H1 (cell line): ENCODE measurements around the gene POLR3G. TPM values are rescaled to one million over a fixed set of nuclear protein-coding genes. Genes with fewer than 3 reads are reported as not detected.

Experiments
- CTCF ChIA-PET: fragments of 300-600 bp; sonication (Branson Sonifier 250); formaldehyde crosslinking; loops from one replicate; lab custom pipeline; 2021; ENCODE audit not compliant: partially characterized antibody; lab: Charles Lee
- POLR2A ChIA-PET: fragments of 300-600 bp; sonication (Branson Sonifier 250); formaldehyde crosslinking; loops from one replicate; lab custom pipeline; 2021; ENCODE audit warnings: inconsistent platforms; ENCODE audit not compliant: partially characterized antibody; lab: Charles Lee
- DNase-seq, 2 experiments: peaks; one replicate each; pipeline versions ENCODE4 v3.0.0 to v3.0.0-alpha.2; 2010 to 2022; ENCODE audit warnings: low spot score in 2 of 2, low read depth in 1 of 2, mixed read lengths in 1 of 2
- FAIRE-seq: peaks from 2 replicates; lab custom pipeline; 2011; peaks lifted over from hg19 to GRCh38; lab: Jason Lieb, UNC
- H2AFZ ChIP-seq: 2 replicates; pipeline ENCODE4 v1.8.1; 2012; ENCODE audit warnings: low read length, inconsistent platforms
- H2AK5ac ChIP-seq: 2 replicates; pipeline ENCODE4 v1.6.1; 2013; ENCODE audit warnings: low read depth, low read length
- H2BK120ac ChIP-seq: replicated peaks from 2 replicates; pipeline ENCODE3; 2013; ENCODE audit warnings: low read depth, low read length, inconsistent platforms
- H2BK12ac ChIP-seq: 2 replicates; pipeline ENCODE4 v1.6.1; 2013; ENCODE audit warnings: low read depth, low read length
- H2BK15ac ChIP-seq: 2 replicates; pipeline ENCODE4 v1.6.1; 2013; ENCODE audit warnings: low read length
- H2BK20ac ChIP-seq: 2 replicates; pipeline ENCODE4 v1.6.1; 2013; ENCODE audit warnings: low read length
- H2BK5ac ChIP-seq: 2 replicates; pipeline ENCODE4 v1.6.1; 2013; ENCODE audit warnings: low read depth, low read length
- H3K14ac ChIP-seq: 2 replicates; pipeline ENCODE4 v1.6.1; 2013; ENCODE audit warnings: inconsistent platforms; ENCODE audit not compliant: insufficient read length
- H3K18ac ChIP-seq: 2 replicates; pipeline ENCODE4 v1.6.1; 2013; ENCODE audit warnings: low read length; ENCODE audit errors: extremely low read depth
- H3K23ac ChIP-seq: 2 replicates; pipeline ENCODE4 v1.6.1; 2013; ENCODE audit warnings: inconsistent platforms; ENCODE audit not compliant: insufficient read length
- H3K23me2 ChIP-seq: 2 replicates; pipeline ENCODE4 v1.6.1; 2013; ENCODE audit warnings: low read depth, low read length
- H3K27ac ChIP-seq: 2 replicates; pipeline ENCODE4 v1.6.1; 2011; ENCODE audit warnings: low read depth, low read length, inconsistent platforms
- H3K27me3 ChIP-seq, 4 experiments: replicated peaks in 1 of 4; 1 replicate in 1 of 4; 2 replicates in 3 of 4; pipeline versions ENCODE4 v1.6.1 to v1.8.1; 2011 to 2013; ENCODE audit warnings: low read length in 3 of 4, mild to moderate bottlenecking in 3 of 4, inconsistent platforms in 2 of 4, mixed read lengths in 2 of 4, moderate library complexity in 1 of 4; ENCODE audit not compliant: control insufficient read depth in 3 of 4, insufficient read depth in 3 of 4; ENCODE audit errors: extremely low read depth in 1 of 4
- H3K36me3 ChIP-seq, 4 experiments: 2 replicates each; pipeline versions ENCODE4 v1.6.1 to v1.8.1; 2011 to 2013; ENCODE audit warnings: mild to moderate bottlenecking in 4 of 4, low read length in 3 of 4, moderate library complexity in 2 of 4, control low read depth in 1 of 4, inconsistent platforms in 1 of 4; ENCODE audit not compliant: insufficient read depth in 4 of 4, control insufficient read depth in 2 of 4
- H3K4ac ChIP-seq: replicated peaks from 2 replicates; pipeline ENCODE3; 2013; ENCODE audit warnings: low read length, low read depth, mixed read lengths, inconsistent platforms; ENCODE audit not compliant: insufficient read length
- H3K4me1 ChIP-seq, 4 experiments: replicated peaks in 1 of 4; 1 replicate in 1 of 4; 2 replicates in 3 of 4; pipeline versions ENCODE4 v1.6.1 to v1.8.1; 2011 to 2013; ENCODE audit warnings: low read length in 3 of 4, inconsistent platforms in 2 of 4, mixed read lengths in 1 of 4; ENCODE audit not compliant: insufficient read depth in 4 of 4, control insufficient read depth in 3 of 4
- H3K4me2 ChIP-seq, 2 experiments: 2 replicates each; pipeline versions ENCODE4 v1.6.1 to v1.8.1; 2011 to 2013; ENCODE audit warnings: low read depth in 2 of 2, low read length in 2 of 2, control low read depth in 1 of 2, inconsistent platforms in 1 of 2, mild to moderate bottlenecking in 1 of 2; ENCODE audit not compliant: insufficient read depth in 1 of 2
- H3K4me3 ChIP-seq, 4 experiments: fragments of 200-600, 300-600 bp in 1 of 4; sonication (generic), shearing (Covaris generic), sonication (Bioruptor Twin) in 1 of 4; 2 replicates each; pipeline versions ENCODE4 v1.5.1 to v1.8.1; 2011 to 2016; ENCODE audit warnings: low read length in 4 of 4, low read depth in 3 of 4, control low read depth in 2 of 4, inconsistent platforms in 2 of 4, mild to moderate bottlenecking in 2 of 4, mixed read lengths in 1 of 4, moderate library complexity in 1 of 4; ENCODE audit not compliant: insufficient read depth in 2 of 4; ENCODE audit errors: extremely low read depth in 1 of 4
- H3K56ac ChIP-seq: replicated peaks from 2 replicates; pipeline ENCODE3; 2013; ENCODE audit warnings: low read depth, mild to moderate bottlenecking, mixed read lengths, low read length, inconsistent platforms; ENCODE audit not compliant: insufficient read length
- H3K79me1 ChIP-seq: 2 replicates; pipeline ENCODE4 v1.6.1; 2013; ENCODE audit warnings: low read depth, low read length, control low read depth
- H3K79me2 ChIP-seq, 2 experiments: 2 replicates each; pipeline versions ENCODE4 v1.6.1 to v1.8.1; 2012 to 2013; ENCODE audit warnings: low read length in 2 of 2, mild to moderate bottlenecking in 2 of 2, inconsistent platforms in 1 of 2; ENCODE audit not compliant: insufficient read depth in 2 of 2, control insufficient read depth in 1 of 2
- H3K9ac ChIP-seq, 4 experiments: replicated peaks in 1 of 4; 1 replicate in 1 of 4; 2 replicates in 3 of 4; pipeline versions ENCODE4 v1.6.1 to v1.8.1; 2011 to 2013; ENCODE audit warnings: low read depth in 3 of 4, low read length in 3 of 4, control low read depth in 2 of 4, mild to moderate bottlenecking in 2 of 4, moderate library complexity in 2 of 4, inconsistent platforms in 1 of 4; ENCODE audit errors: extremely low read depth in 1 of 4
- H3K9me3 ChIP-seq, 2 experiments: 2 replicates each; pipeline versions ENCODE4 v1.6.1 to v1.8.1; 2012 to 2013; ENCODE audit warnings: mild to moderate bottlenecking in 2 of 2, moderate library complexity in 2 of 2, control low read depth in 1 of 2, inconsistent platforms in 1 of 2, low read depth in 1 of 2, low read length in 1 of 2, mixed read lengths in 1 of 2; ENCODE audit not compliant: insufficient read depth in 2 of 2
- H4K20me1 ChIP-seq, 2 experiments: replicated peaks in 1 of 2; 2 replicates each; pipeline versions ENCODE3 to v1.8.1; 2011 to 2013; ENCODE audit warnings: inconsistent platforms in 2 of 2, low read length in 2 of 2, mild to moderate bottlenecking in 1 of 2; ENCODE audit not compliant: insufficient read depth in 2 of 2, control insufficient read depth in 1 of 2
- H4K5ac ChIP-seq: 2 replicates; pipeline ENCODE4 v1.6.1; 2013; ENCODE audit warnings: low read length, low read depth, mixed read lengths, inconsistent platforms; ENCODE audit not compliant: insufficient read length
- H4K8ac ChIP-seq: 2 replicates; pipeline ENCODE4 v1.8.0; 2013; ENCODE audit warnings: mild to moderate bottlenecking, moderate library complexity, low read length, inconsistent platforms; ENCODE audit not compliant: insufficient read depth; ENCODE audit errors: extremely low read depth
- H4K91ac ChIP-seq: replicated peaks from 2 replicates; pipeline ENCODE3; 2013; ENCODE audit warnings: low read length, mixed read lengths, inconsistent platforms; ENCODE audit not compliant: insufficient read length
- BRCA1 ChIP-seq: IDR thresholded peaks from 2 replicates; pipeline ENCODE4 v1.6.1; 2012; ENCODE audit warnings: low read depth, low read length, improper control_type of control experiment
- CBX5 ChIP-seq: fragments of 300-800, 300-1000 bp; sonication (generic); IDR thresholded peaks from 2 replicates; pipeline ENCODE4 v1.7.1; 2016; ENCODE audit warnings: antibody characterized with exemption, low read length, low read depth
- EGR1 ChIP-seq: IDR thresholded peaks from 2 replicates; pipeline ENCODE4 v1.6.1; 2011; ENCODE audit warnings: low read depth, low read length, borderline replicate concordance
- HDAC2 ChIP-seq, 2 experiments: fragments of 300-600 bp in 1 of 2; sonication (generic) in 1 of 2; IDR thresholded peaks; 2 replicates each; pipeline ENCODE4 v1.6.1; 2011 to 2012; ENCODE audit warnings: low read depth in 2 of 2, low read length in 2 of 2, mild to moderate bottlenecking in 2 of 2, moderate library complexity in 2 of 2, borderline replicate concordance in 1 of 2, inconsistent platforms in 1 of 2
- HDAC6 ChIP-seq: IDR thresholded peaks from one replicate; pipeline ENCODE4 v1.7.1; 2012; ENCODE audit warnings: low read depth, mild to moderate bottlenecking, inconsistent platforms, low read length, moderate library complexity
- JUN ChIP-seq: IDR thresholded peaks from 2 replicates; pipeline ENCODE4 v1.6.1; 2011; ENCODE audit warnings: low read depth, mild to moderate bottlenecking, improper control_type of control experiment, low read length
- POLR2A ChIP-seq, 2 experiments: IDR thresholded peaks; 1 replicate in 1 of 2; 2 replicates in 1 of 2; pipeline ENCODE4 v1.6.1; 2011; ENCODE audit warnings: low read depth in 2 of 2, low read length in 2 of 2, mild to moderate bottlenecking in 2 of 2; ENCODE audit errors: control extremely low read depth in 1 of 2
- POU5F1 ChIP-seq: IDR thresholded peaks from 2 replicates; pipeline ENCODE4 v1.6.1; 2011; ENCODE audit warnings: low read depth, mild to moderate bottlenecking, low read length, moderate library complexity
- RNF2 ChIP-seq: fragments of 200-900, 300-1000 bp; sonication (generic); IDR thresholded peaks from 2 replicates; pipeline ENCODE4 v1.7.1; 2016; ENCODE audit warnings: borderline replicate concordance, low read depth, mild to moderate bottlenecking, antibody characterized with exemption, low read length; ENCODE audit not compliant: poor library complexity, severe bottlenecking; ENCODE audit errors: missing control alignments
- SIN3A ChIP-seq, 2 experiments: IDR thresholded peaks in 1 of 2; conservative IDR thresholded peaks in 1 of 2; 2 replicates each; pipeline ENCODE4 v1.6.1; 2011 to 2012; ENCODE audit warnings: low read length in 2 of 2, improper control_type of control experiment in 1 of 2, low read depth in 1 of 2, mild to moderate bottlenecking in 1 of 2
- SIRT6 ChIP-seq: IDR thresholded peaks from one replicate; pipeline ENCODE4 v1.7.1; 2012; ENCODE audit warnings: low read length, inconsistent platforms
- SP4 ChIP-seq: IDR thresholded peaks from 2 replicates; pipeline ENCODE4 v1.6.1; 2012; ENCODE audit warnings: low read length, inconsistent platforms
- TBP ChIP-seq: IDR thresholded peaks from 2 replicates; pipeline ENCODE4 v1.6.1; 2011; ENCODE audit warnings: low read depth, low read length, improper control_type of control experiment
- YY1 ChIP-seq: IDR thresholded peaks from 2 replicates; pipeline ENCODE4 v1.6.1; 2011; ENCODE audit warnings: low read depth, mild to moderate bottlenecking, low read length
- ZNF274 ChIP-seq: IDR thresholded peaks from 2 replicates; pipeline ENCODE4 v1.7.0; 2012; ENCODE audit warnings: low read length, borderline replicate concordance; ENCODE audit errors: extremely low read depth
- polyA plus RNA-seq, 7 experiments: library from polyadenylated mRNA; depleted of rRNA in 3 of 7; stranded (reverse) in 5 of 7; unstranded in 2 of 7; fragments of >200 nt in 5 of 7; fragments of 200-250 nt in 2 of 7; gene quantifications; 1 replicate in 5 of 7; 2 replicates in 1 of 7; 4 replicates in 1 of 7; pipeline versions ENCODE4 v1.2.1 to v1.2.3, GENCODE V29; 2011 to 2013; ENCODE audit warnings: missing spikeins in 2 of 7, mixed read lengths in 2 of 7
- total RNA-seq: library from RNA; stranded (reverse); fragmentation: NEBNext Ultra II Directional; extraction: Animal tissue kit (Norgen Biotek cat#: 25700); gene quantifications from 2 replicates; pipeline ENCODE4 v1.2.1, GENCODE V29; 2021

The POLR3G gene
- total and polyA plus RNA-seq, 2 of the 8 experiments (the other 6 are each of a cell fraction or from before 2014, with no cell fraction given), result 119 to 179 TPM

GRCh38 chr5:90506221-90506620 lies 31.6 kb downstream of the POLR3G start:
- Histone ChIP-seq H3K14ac (no peak overlapping the region), H3K56ac (no peak overlapping the region), H2AK5ac (no peak overlapping the region), H2BK5ac (no peak overlapping the region), H3K4ac (no peak overlapping the region), H3K36me3 (peaks cover 3 to 50% (median 31%) of the 10 kb centered on the region in 4 experiments; a peak in 7 of 8 replicates), H3K27me3 (peaks cover 0 to 1% (median 0%) of the 10 kb centered on the region in 4 experiments; a peak in 1 of 7 replicates), H3K27ac (no peak overlapping the region), H3K4me1 (no peaks in the 10 kb centered on the region), H3K4me2 (no peak overlapping the region), H2BK120ac (no peak overlapping the region), H3K23me2 (no peaks in the 10 kb centered on the region), H3K9ac (no peak overlapping the region), H3K79me1 (no peaks in the 10 kb centered on the region), H3K4me3 (no peak overlapping the region), H4K8ac (no peak overlapping the region), H3K9me3 (no peaks in the 10 kb centered on the region), H3K23ac (no peak overlapping the region), H4K5ac (no peak overlapping the region), H2BK15ac (no peak overlapping the region), H3K79me2 (no peaks in the 10 kb centered on the region), H2BK20ac (no peak overlapping the region), H2AFZ (no peak overlapping the region), H4K20me1 (peaks cover 0 to 2% of the 10 kb centered on the region in 2 experiments), H2BK12ac (no peak overlapping the region), H3K18ac (no peak overlapping the region), H4K91ac (no peak overlapping the region)
- CTCF ChIA-PET, result no interaction called here
- TF ChIP-seq EGR1 (no peak), SP4 (no peak), ZNF274 (no peak), HDAC2 (IDR thresholded peaks at IDR 0.05; ENCODE audit: borderline replicate concordance in 1 of 2, low read depth in 2 of 2, low read length in 2 of 2) (no peak), YY1 (no peak), CBX5 (no peak), POLR2A (IDR thresholded peaks at IDR 0.05; ENCODE audit: control extremely low read depth in 1 of 2, low read depth in 2 of 2, low read length in 2 of 2) (no peak), SIRT6 (no peak), POU5F1 (no peak), RNF2 (no peak), SIN3A (conservative IDR thresholded peaks at IDR 0.05 in 1 of 2, IDR thresholded peaks at IDR 0.05 in 1 of 2; ENCODE audit: low read depth in 1 of 2, low read length in 2 of 2) (no peak), HDAC6 (no peak), JUN (no peak), BRCA1 (no peak), TBP (no peak)
- FAIRE-seq (no peak), DNase-seq (no peak)
- POLR2A ChIA-PET, result no interaction called here
